ENCODE measurements around the gene ATP10B. TPM values are rescaled to one million over a fixed set of nuclear protein-coding genes. Genes with fewer than 3 reads are reported as not detected.

ATP10B gene
- total RNA-seq, 1 experiment from 2014 or later = not detected

DNA sequence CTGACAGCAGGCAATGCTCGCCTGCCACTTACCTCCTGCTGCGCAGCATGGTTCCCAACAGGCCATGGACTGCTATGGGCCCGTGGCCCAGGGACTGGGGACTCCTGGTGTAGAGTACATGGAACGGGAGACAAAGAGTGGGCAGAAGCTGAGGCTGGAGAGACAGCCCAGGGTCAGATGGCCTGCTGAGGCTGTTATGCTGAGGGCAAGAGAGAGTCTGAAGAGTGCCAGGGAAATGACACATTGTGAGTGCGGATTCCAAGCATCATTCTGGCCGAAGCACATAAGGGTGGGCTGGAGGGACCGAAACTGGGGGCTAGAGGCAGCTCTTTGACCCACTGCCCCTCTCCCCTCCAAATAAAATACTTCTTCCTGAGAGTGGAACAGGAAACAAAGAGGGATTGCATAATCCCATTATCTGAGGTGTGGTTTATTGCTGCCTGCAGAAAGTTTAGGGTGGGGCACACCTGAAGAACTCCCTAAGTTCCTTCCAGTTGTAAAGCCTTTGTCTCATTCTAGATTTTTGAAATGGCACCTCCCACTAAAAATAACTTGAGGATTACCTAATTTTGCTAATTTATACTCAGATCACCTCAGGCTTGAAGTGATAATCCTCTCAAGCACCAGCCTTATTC is 158.1 kb downstream of the ATP10B start:
- DNase-seq (ENCODE audit: low read depth, low spot score) (no peak), ATAC-seq (no peak)
- H3K27me3 ChIP-seq (ENCODE audit: control insufficient read depth, insufficient read depth, low read length) = no peaks in the 10 kb centered on the region
- no peak overlapping the region for H3K4me3 ChIP-seq (ENCODE audit: low read depth in 2 of 2, low read length in 2 of 2)
- no peaks in the 10 kb centered on the region for H3K36me3 ChIP-seq (ENCODE audit: control insufficient read depth, insufficient read depth, low read length)
- no peaks in the 10 kb centered on the region for H3K4me1 ChIP-seq (ENCODE audit: control insufficient read depth, insufficient read depth, low read length)
- no peaks in the 10 kb centered on the region for H3K9me3 ChIP-seq (ENCODE audit: control insufficient read depth, insufficient read depth, low read depth, low read length)
- no peak overlapping the region for H3K27ac ChIP-seq (ENCODE audit: low read length)
- no TSS peak for BruUV-seq (replicated peaks)
- TF ChIP-seq, protein P1, sequence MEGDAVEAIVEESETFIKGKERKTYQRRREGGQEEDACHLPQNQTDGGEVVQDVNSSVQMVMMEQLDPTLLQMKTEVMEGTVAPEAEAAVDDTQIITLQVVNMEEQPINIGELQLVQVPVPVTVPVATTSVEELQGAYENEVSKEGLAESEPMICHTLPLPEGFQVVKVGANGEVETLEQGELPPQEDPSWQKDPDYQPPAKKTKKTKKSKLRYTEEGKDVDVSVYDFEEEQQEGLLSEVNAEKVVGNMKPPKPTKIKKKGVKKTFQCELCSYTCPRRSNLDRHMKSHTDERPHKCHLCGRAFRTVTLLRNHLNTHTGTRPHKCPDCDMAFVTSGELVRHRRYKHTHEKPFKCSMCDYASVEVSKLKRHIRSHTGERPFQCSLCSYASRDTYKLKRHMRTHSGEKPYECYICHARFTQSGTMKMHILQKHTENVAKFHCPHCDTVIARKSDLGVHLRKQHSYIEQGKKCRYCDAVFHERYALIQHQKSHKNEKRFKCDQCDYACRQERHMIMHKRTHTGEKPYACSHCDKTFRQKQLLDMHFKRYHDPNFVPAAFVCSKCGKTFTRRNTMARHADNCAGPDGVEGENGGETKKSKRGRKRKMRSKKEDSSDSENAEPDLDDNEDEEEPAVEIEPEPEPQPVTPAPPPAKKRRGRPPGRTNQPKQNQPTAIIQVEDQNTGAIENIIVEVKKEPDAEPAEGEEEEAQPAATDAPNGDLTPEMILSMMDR (IDR thresholded peaks at IDR 0.05) = no peak
- TF ChIP-seq POLR2AphosphoS5 (IDR thresholded peaks at IDR 0.05; ENCODE audit: low read depth, low read length) (no peak), SIN3A (IDR thresholded peaks at IDR 0.05; ENCODE audit: borderline replicate concordance, insufficient read depth, low read depth, low read length) (no peak), TCF7L2 (IDR thresholded peaks at IDR 0.05; ENCODE audit: low read depth, low read length) (no peak)
- TF ChIP-seq, protein P2, sequence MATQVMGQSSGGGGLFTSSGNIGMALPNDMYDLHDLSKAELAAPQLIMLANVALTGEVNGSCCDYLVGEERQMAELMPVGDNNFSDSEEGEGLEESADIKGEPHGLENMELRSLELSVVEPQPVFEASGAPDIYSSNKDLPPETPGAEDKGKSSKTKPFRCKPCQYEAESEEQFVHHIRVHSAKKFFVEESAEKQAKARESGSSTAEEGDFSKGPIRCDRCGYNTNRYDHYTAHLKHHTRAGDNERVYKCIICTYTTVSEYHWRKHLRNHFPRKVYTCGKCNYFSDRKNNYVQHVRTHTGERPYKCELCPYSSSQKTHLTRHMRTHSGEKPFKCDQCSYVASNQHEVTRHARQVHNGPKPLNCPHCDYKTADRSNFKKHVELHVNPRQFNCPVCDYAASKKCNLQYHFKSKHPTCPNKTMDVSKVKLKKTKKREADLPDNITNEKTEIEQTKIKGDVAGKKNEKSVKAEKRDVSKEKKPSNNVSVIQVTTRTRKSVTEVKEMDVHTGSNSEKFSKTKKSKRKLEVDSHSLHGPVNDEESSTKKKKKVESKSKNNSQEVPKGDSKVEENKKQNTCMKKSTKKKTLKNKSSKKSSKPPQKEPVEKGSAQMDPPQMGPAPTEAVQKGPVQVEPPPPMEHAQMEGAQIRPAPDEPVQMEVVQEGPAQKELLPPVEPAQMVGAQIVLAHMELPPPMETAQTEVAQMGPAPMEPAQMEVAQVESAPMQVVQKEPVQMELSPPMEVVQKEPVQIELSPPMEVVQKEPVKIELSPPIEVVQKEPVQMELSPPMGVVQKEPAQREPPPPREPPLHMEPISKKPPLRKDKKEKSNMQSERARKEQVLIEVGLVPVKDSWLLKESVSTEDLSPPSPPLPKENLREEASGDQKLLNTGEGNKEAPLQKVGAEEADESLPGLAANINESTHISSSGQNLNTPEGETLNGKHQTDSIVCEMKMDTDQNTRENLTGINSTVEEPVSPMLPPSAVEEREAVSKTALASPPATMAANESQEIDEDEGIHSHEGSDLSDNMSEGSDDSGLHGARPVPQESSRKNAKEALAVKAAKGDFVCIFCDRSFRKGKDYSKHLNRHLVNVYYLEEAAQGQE (IDR thresholded peaks at IDR 0.05; ENCODE audit: insufficient read depth in 1 of 2, low read depth in 2 of 2, low read length in 1 of 2) = no peak
- ChIA-PET POLR2A (no interaction called here), CTCF (no interaction called here)
- in situ Hi-C loops (cut with HindIII; ENCODE audit: low pct_unique_long_range_greater_than_20kb, low sequenced_read_pairs) (no loop called here), intact Hi-C loops (cut with micrococcal nuclease; ENCODE audit: unreplicated experiment) (no loop called here)

DNA sequence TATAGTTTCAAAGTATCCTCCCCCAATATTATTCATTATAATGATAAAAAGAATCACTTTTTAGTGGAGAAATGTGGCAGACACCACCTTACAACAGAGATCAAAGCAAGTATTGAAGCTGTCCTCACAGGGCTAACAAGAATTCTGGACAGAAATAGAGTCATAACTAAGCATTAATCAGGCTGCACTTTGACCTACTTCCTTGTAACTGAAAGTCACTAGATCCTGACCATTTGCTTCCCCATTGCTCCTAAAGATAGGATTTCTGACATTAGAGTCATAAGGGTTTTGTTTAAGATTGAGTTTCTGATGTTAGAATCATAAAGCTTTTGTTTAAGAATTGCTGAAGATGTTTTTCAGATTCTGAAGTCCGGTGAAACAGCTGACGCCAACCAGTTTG is 159.7 kb downstream of the ATP10B start:
- H3K4me3 ChIP-seq (ENCODE audit: low read depth in 2 of 2, low read length in 2 of 2) = no peak overlapping the region
- BruUV-seq (replicated peaks) = no TSS peak
- H3K27me3 ChIP-seq (ENCODE audit: control insufficient read depth, insufficient read depth, low read length) = no peaks in the 10 kb centered on the region
- intact Hi-C loops (cut with micrococcal nuclease; ENCODE audit: unreplicated experiment) = no loop called here
- in situ Hi-C loops (cut with HindIII; ENCODE audit: low pct_unique_long_range_greater_than_20kb, low sequenced_read_pairs) = no loop called here
- no peaks in the 10 kb centered on the region for H3K9me3 ChIP-seq (ENCODE audit: control insufficient read depth, insufficient read depth, low read depth, low read length)
- CTCF ChIA-PET = no interaction called here
- ATAC-seq (no peak), DNase-seq (ENCODE audit: low read depth, low spot score) (no peak)
- POLR2A ChIA-PET = no interaction called here
- no peaks in the 10 kb centered on the region for H3K4me1 ChIP-seq (ENCODE audit: control insufficient read depth, insufficient read depth, low read length)
- no peaks in the 10 kb centered on the region for H3K36me3 ChIP-seq (ENCODE audit: control insufficient read depth, insufficient read depth, low read length)
- TF ChIP-seq TCF7L2 (IDR thresholded peaks at IDR 0.05; ENCODE audit: low read depth, low read length) (no peak), POLR2AphosphoS5 (IDR thresholded peaks at IDR 0.05; ENCODE audit: low read depth, low read length) (no peak), SIN3A (IDR thresholded peaks at IDR 0.05; ENCODE audit: borderline replicate concordance, insufficient read depth, low read depth, low read length) (no peak)
- TF ChIP-seq, protein P1 (IDR thresholded peaks at IDR 0.05) = no peak
- TF ChIP-seq, protein P2 (IDR thresholded peaks at IDR 0.05; ENCODE audit: insufficient read depth in 1 of 2, low read depth in 2 of 2, low read length in 1 of 2) = no peak
- H3K27ac ChIP-seq (ENCODE audit: low read length) = no peak overlapping the region
